ENCODE data around the gene TSC2.
"Not testable (repeated sequence)": the region's sequence is repeated elsewhere in the genome, so short reads cannot be mapped to it uniquely, and the experiment has no call there.

TSC2 gene

DNA sequence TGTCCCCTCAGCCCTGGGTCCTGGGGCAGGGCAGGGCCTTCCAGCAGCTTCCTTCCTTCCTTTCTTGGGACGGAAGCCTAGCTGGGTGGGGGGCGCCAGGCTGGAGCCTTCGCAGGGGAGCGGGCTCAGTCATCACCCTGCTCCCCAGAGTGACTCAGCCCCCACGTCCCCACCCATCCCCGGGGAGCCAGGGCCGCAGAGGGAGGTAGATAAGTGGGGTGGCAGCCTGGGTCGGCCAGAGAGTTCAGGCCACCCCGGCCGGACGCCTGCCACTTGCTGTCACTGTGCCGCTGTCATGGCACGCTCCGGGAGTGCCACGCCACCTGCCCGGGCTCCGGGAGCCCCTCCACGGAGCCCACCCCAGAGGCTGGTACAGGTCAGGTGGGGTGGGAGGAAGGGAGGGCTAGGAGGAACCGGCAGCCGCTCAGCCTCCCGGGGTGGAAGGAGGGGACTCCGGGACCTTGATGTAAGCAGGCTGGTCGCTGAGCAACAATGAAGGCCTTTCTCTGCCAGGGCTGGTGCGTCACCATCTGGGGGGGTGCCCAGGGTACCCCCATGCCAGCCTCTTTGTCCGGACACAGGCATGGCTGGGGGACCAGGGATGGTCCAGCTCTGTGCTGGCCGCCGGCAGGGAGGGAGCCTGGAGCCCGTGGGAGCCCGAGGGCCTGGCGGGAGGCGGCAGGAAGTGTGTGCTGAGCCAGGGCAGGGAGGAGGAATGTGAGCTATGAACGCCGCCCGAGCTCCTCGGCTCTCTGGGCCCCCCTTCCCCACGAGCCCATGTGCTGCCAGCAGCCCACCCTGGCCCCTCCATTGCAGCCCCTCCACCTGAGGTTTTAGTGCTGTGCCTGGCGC is 14.5 kb upstream of the TSC2 start:
- H3K27ac ChIP-seq: no peak overlapping the region
- TF ChIP-seq, protein P1, sequence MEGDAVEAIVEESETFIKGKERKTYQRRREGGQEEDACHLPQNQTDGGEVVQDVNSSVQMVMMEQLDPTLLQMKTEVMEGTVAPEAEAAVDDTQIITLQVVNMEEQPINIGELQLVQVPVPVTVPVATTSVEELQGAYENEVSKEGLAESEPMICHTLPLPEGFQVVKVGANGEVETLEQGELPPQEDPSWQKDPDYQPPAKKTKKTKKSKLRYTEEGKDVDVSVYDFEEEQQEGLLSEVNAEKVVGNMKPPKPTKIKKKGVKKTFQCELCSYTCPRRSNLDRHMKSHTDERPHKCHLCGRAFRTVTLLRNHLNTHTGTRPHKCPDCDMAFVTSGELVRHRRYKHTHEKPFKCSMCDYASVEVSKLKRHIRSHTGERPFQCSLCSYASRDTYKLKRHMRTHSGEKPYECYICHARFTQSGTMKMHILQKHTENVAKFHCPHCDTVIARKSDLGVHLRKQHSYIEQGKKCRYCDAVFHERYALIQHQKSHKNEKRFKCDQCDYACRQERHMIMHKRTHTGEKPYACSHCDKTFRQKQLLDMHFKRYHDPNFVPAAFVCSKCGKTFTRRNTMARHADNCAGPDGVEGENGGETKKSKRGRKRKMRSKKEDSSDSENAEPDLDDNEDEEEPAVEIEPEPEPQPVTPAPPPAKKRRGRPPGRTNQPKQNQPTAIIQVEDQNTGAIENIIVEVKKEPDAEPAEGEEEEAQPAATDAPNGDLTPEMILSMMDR (conservative IDR thresholded peaks at IDR 0.05): no peak
- TF ChIP-seq ZFX (IDR thresholded peaks at IDR 0.05): no peak

DNA sequence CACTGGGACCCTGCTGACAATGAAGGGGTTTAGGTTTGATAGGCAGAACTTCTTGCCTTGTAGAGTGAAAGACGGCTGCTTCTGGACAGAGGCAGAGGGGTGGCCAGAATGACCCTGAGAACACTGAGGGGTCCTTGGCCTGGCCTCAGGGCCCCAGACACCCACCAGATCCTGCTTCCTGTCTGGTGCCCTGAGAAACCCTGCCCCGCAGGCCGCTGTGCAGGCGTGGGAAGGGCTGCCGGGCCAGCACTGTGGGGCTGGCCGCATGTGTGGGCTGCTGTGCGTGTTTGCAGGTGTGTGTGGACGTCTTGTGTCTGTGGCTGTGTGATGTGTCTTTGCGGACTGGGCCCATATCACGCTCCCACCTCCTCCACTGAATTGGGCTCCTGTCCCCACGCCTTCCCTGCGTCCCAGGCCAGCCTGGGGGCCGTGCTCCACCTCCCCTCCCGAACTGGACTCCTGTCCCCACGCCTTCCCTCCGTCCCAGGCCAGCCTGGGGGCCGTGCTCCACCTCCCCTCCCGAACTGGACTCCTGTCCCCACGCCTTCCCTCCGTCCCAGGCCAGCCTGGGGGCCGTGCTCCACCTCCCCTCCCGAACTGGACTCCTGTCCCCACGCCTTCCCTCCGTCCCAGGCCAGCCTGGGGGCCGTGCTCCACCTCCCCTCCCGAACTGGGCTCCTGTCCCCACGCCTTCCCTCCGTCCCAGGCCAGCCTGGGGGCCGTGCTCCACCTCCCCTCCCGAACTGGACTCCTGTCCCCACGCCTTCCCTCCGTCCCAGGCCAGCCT is 13.7 kb upstream of the TSC2 start:
- not testable (repeated sequence) for H3K27ac ChIP-seq

GRCh38 chr16:2034696-2035430 is 12.9 kb upstream of the TSC2 start:
- no peak overlapping the region for H3K27ac ChIP-seq

GRCh38 chr16:2035431-2036199 is 12.2 kb upstream of the TSC2 start:
- H3K27ac ChIP-seq: no peak overlapping the region
- TF ChIP-seq, protein P1 (conservative IDR thresholded peaks at IDR 0.05): no peak
- TF ChIP-seq ZFX (IDR thresholded peaks at IDR 0.05): no peak

More at GRCh38 chr16:2034696-2035430, 12.9 kb upstream of the TSC2 start:
- TF ChIP-seq, protein P1 (conservative IDR thresholded peaks at IDR 0.05): no peak
- TF ChIP-seq ZFX (IDR thresholded peaks at IDR 0.05): no peak

- TF ChIP-seq, protein P1 (conservative IDR thresholded peaks at IDR 0.05): no peak
- TF ChIP-seq ZFX (IDR thresholded peaks at IDR 0.05): no peak
- H3K27ac ChIP-seq: no peak overlapping the region
Observed at GRCh38 chr16:2036200-2036966, 11.4 kb upstream of the TSC2 start.

DNA sequence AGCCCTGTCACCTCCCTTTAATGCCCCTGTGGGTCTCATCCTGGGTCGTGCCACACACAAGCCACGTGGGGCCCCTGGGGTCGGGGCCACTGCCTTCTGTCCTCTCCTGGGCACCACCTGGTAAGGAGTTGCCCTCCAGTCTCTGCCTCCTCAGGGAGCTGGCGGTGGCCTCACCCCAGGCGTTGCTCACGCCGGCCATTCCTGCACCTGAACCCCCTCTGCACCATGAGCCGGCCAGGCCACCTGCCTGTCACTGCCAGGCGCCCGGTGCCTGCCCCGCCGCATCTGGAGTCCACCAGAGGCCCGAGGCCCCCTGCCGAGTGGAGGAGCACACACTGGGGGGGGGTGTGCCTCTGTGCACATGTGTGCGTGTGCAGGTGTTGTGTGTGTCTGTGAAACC is 10.7 kb upstream of the TSC2 start:
- TF ChIP-seq ZFX (IDR thresholded peaks at IDR 0.05): no peak
- TF ChIP-seq, protein P1 (conservative IDR thresholded peaks at IDR 0.05): no peak
- no peak overlapping the region for H3K27ac ChIP-seq
